Endothelial cell of umbilical vein (primary cell): ENCODE results near the gene DCAF10. TPM values are rescaled to one million over a fixed set of nuclear protein-coding genes. Genes with fewer than 3 reads are reported as not detected.

ENCODE experiments used
- BruUV-seq: library from RNA; stranded (reverse); fragments of 400-500 nt; replicated peaks from 2 replicates; lab custom pipeline; 2021; lab: Mats Ljungman, UMichigan
- CTCF ChIA-PET: fragments of 300-600, 350-600 bp; sonication (Branson Sonifier 250); formaldehyde crosslinking; loops from one replicate; lab custom pipeline; 2021; ENCODE audit warnings: antibody characterized with exemption, inconsistent platforms; lab: Charles Lee
- POLR2A ChIA-PET: fragments of 300-600, 350-600 bp; sonication (Branson Sonifier 250); formaldehyde crosslinking; loops from one replicate; lab custom pipeline; 2021; ENCODE audit warnings: antibody characterized with exemption, inconsistent platforms; lab: Charles Lee
- DNase-seq: peaks from one replicate; pipeline ENCODE4 v3.0.0-alpha.2; 2011; ENCODE audit warnings: low read depth, low spot score
- FAIRE-seq: peaks from 2 replicates; lab custom pipeline; 2011; peaks lifted over from hg19 to GRCh38; lab: Jason Lieb, UNC
- H2AFZ ChIP-seq: 2 replicates; pipeline ENCODE4 v1.6.0; 2012; ENCODE audit warnings: low read depth, low read length, control low read depth, inconsistent platforms
- H3K27ac ChIP-seq: 2 replicates; pipeline ENCODE4 v1.5.1; 2011; ENCODE audit warnings: low read depth, mild to moderate bottlenecking, control low read depth, low read length, moderate library complexity; ENCODE audit not compliant: insufficient read depth
- H3K27me3 ChIP-seq, 2 experiments: 2 replicates each; pipeline versions ENCODE4 v1.6.0 to v1.6.1; 2011; ENCODE audit warnings: low read length in 2 of 2, mixed read lengths in 1 of 2; ENCODE audit not compliant: control insufficient read depth in 2 of 2, insufficient read depth in 2 of 2
- H3K36me3 ChIP-seq, 2 experiments: 2 replicates in 1 of 2; 3 replicates in 1 of 2; pipeline ENCODE4 v1.5.1; 2011; ENCODE audit warnings: low read length in 2 of 2, mild to moderate bottlenecking in 1 of 2, moderate library complexity in 1 of 2; ENCODE audit not compliant: control insufficient read depth in 2 of 2, insufficient read depth in 2 of 2; ENCODE audit errors: extremely low read depth in 1 of 2
- H3K4me1 ChIP-seq: 3 replicates; pipeline ENCODE4 v1.5.1; 2011; ENCODE audit warnings: mild to moderate bottlenecking, low read length; ENCODE audit not compliant: control insufficient read depth, insufficient read depth; ENCODE audit errors: extremely low read depth
- H3K4me2 ChIP-seq: 2 replicates; pipeline ENCODE4 v1.6.1; 2011; ENCODE audit warnings: low read length, control low read depth, mixed read lengths; ENCODE audit not compliant: insufficient read depth
- H3K4me3 ChIP-seq, 3 experiments: fragments of 200-600 bp in 1 of 3; sonication (generic), shearing (Covaris generic) in 1 of 3; replicated peaks in 1 of 3; 2 replicates each; pipeline ENCODE4 v1.5.1; 2011 to 2016; ENCODE audit warnings: control low read depth in 3 of 3, low read length in 3 of 3, mild to moderate bottlenecking in 2 of 3, inconsistent platforms in 1 of 3, low read depth in 1 of 3, moderate library complexity in 1 of 3; ENCODE audit not compliant: insufficient read depth in 1 of 3
- H3K79me2 ChIP-seq: 2 replicates; pipeline ENCODE4 v1.6.0; 2012; ENCODE audit warnings: low read length, inconsistent platforms; ENCODE audit not compliant: control insufficient read depth, insufficient read depth
- H3K9ac ChIP-seq: replicated peaks from 2 replicates; pipeline ENCODE3; 2011; ENCODE audit warnings: low read length, control low read depth; ENCODE audit not compliant: insufficient read depth; ENCODE audit errors: extremely low read depth
- H3K9me1 ChIP-seq: replicated peaks from 3 replicates; pipeline ENCODE4 v1.6.0; 2011; ENCODE audit warnings: mild to moderate bottlenecking, low read length; ENCODE audit not compliant: control insufficient read depth, insufficient read depth; ENCODE audit errors: extremely low read depth
- H3K9me3 ChIP-seq: replicated peaks from 2 replicates; pipeline ENCODE4 v1.5.1; 2012; ENCODE audit warnings: low read length, inconsistent platforms; ENCODE audit not compliant: control insufficient read depth, insufficient read depth
- H4K20me1 ChIP-seq: replicated peaks from 2 replicates; pipeline ENCODE3; 2011; ENCODE audit warnings: mild to moderate bottlenecking, low read length; ENCODE audit not compliant: control insufficient read depth, insufficient read depth; ENCODE audit errors: extremely low read depth
- CTCF ChIP-seq, 2 donors: IDR thresholded peaks; 1 replicate in 1 of 2; 2 replicates in 1 of 2; pipeline ENCODE4 v1.5.1; 2011; ENCODE audit warnings: low read length in 2 of 2, mild to moderate bottlenecking in 2 of 2, moderate library complexity in 2 of 2, control low read depth in 1 of 2, inconsistent platforms in 1 of 2, low read depth in 1 of 2; ENCODE audit not compliant: insufficient read depth in 1 of 2; ENCODE audit errors: extremely low read depth in 1 of 2
- EZH2 ChIP-seq: IDR thresholded peaks from 2 replicates; pipeline ENCODE4 v1.6.1; 2012; ENCODE audit warnings: borderline replicate concordance, low read depth, mild to moderate bottlenecking, moderate library complexity, low read length, inconsistent platforms; ENCODE audit not compliant: severe bottlenecking
- FOS ChIP-seq: IDR thresholded peaks from 2 replicates; pipeline ENCODE4 v1.6.1; 2011; ENCODE audit warnings: mild to moderate bottlenecking, low read length, moderate library complexity, borderline replicate concordance; ENCODE audit not compliant: insufficient read depth
- GATA2 ChIP-seq: IDR thresholded peaks from 2 replicates; pipeline ENCODE4 v1.7.0; 2011; ENCODE audit warnings: low read depth, mild to moderate bottlenecking, moderate library complexity, mixed read lengths, low read length; ENCODE audit not compliant: insufficient read length, insufficient read depth
- JUN ChIP-seq: IDR thresholded peaks from 2 replicates; pipeline ENCODE4 v1.6.1; 2011; ENCODE audit warnings: borderline replicate concordance, low read depth; ENCODE audit not compliant: insufficient read length, insufficient read depth
- MAX ChIP-seq: IDR thresholded peaks from 2 replicates; pipeline ENCODE4 v1.6.1; 2011; ENCODE audit not compliant: insufficient read depth, insufficient read length
- MYC ChIP-seq: IDR thresholded peaks from one replicate; pipeline ENCODE4 v1.6.1; 2011; ENCODE audit warnings: mild to moderate bottlenecking, low read depth, low read length
- POLR2A ChIP-seq: IDR thresholded peaks from 2 replicates; pipeline ENCODE4 v1.6.1; 2012; ENCODE audit warnings: low read depth, mild to moderate bottlenecking, control low read depth, low read length
- POLR2AphosphoS5 ChIP-seq: IDR thresholded peaks from 2 replicates; pipeline ENCODE4 v1.6.1; 2012; ENCODE audit warnings: low read depth, mild to moderate bottlenecking, control low read depth, low read length, moderate library complexity; ENCODE audit not compliant: insufficient read depth
- dilution Hi-C: fragments of 300-500 bp; cut with MboI; formaldehyde crosslinking; loops from one replicate; pipeline ENCODE4 v1.15.0; 2019; ENCODE audit warnings: low sequenced_read_pairs; ENCODE audit not compliant: extremely low pct_ligation_motif_present
- intact Hi-C: fragments of 100-400 bp; cut with micrococcal nuclease; formaldehyde crosslinking; loops from one replicate; pipeline ENCODE4 v1.10.0; 2022
- polyA plus RNA-seq, 4 experiments: library from polyadenylated mRNA; depleted of rRNA in 3 of 4; stranded (reverse) in 3 of 4; unstranded in 1 of 4; fragments of >200 nt; gene quantifications; 2 replicates each; pipeline versions ENCODE4 v1.2.1 to v1.2.3, GENCODE V29; 2011 to 2012; ENCODE audit warnings: missing spikeins in 1 of 4
- total RNA-seq: library from RNA; stranded (reverse); gene quantifications from 2 replicates; pipeline ENCODE4 v1.2.3, GENCODE V29; 2021

Gene DCAF10
- total and polyA plus RNA-seq, 2 donors (not counting 3 experiments of a cell fraction or from before 2014, with no cell fraction given), result 13.1 to 21.5 TPM

- FAIRE-seq (peak; percentile 91), DNase-seq (peak; percentile 84)
- H3K9ac ChIP-seq, result no peak overlapping the region
- no TSS peak for BruUV-seq
- no peaks in the 10 kb centered on the region for H3K27me3 ChIP-seq
- peaks cover 0 to 2% of the 10 kb centered on the region in 2 experiments for H3K36me3 ChIP-seq
- TF ChIP-seq JUN (no peak), CTCF (IDR thresholded peaks at IDR 0.05; ENCODE audit: extremely low read depth in 1 of 2, insufficient read depth in 1 of 2, low read depth in 1 of 2, low read length in 2 of 2) (peak; percentile 89 to 92)
- H3K4me1 ChIP-seq, result peaks cover 17% of the 10 kb centered on the region
- dilution Hi-C loops (no loop called here), intact Hi-C loops (loop anchor here (1.0 kb wide), 4 partner anchors 156 to 520 kb away; partner anchors contain the start of gene SHB)
- no peaks in the 10 kb centered on the region for H3K79me2 ChIP-seq
- H3K4me2 ChIP-seq, result no peak overlapping the region
- CTCF ChIA-PET, result interaction anchor here (0.6 to 7.3 kb wide), 71 partner anchors 9 to 520 kb away, joined by 3 to 130 read pairs (median 6); partner anchors contain the start of gene SHB
- H2AFZ ChIP-seq, result no peak overlapping the region
- H3K9me1 ChIP-seq, result no peaks in the 10 kb centered on the region
- no peaks in the 10 kb centered on the region for H4K20me1 ChIP-seq
- H3K27ac ChIP-seq, result no peak overlapping the region
- H3K4me3 ChIP-seq, result no peak overlapping the region
- no peaks in the 10 kb centered on the region for H3K9me3 ChIP-seq
- POLR2A ChIA-PET, result interaction anchor here (0.6 to 1.0 kb wide), 2 partner anchors 154 to 334 kb away, joined by 4 read pairs; no protein-coding TSS in a partner anchor
Observed at GRCh38 chr9:37913480-37914153, 113.0 kb downstream of the DCAF10 start.

- Histone ChIP-seq H3K4me3 (no peak overlapping the region), H3K4me2 (no peak overlapping the region), H3K9me3 (no peaks in the 10 kb centered on the region), H3K79me2 (no peaks in the 10 kb centered on the region), H2AFZ (no peak overlapping the region), H4K20me1 (no peaks in the 10 kb centered on the region), H3K9ac (no peak overlapping the region), H3K27me3 (no peaks in the 10 kb centered on the region), H3K27ac (no peak overlapping the region), H3K9me1 (no peaks in the 10 kb centered on the region), H3K36me3 (peaks cover 0 to 2% of the 10 kb centered on the region in 2 experiments), H3K4me1 (peaks cover 17% of the 10 kb centered on the region)
- no peak for TF ChIP-seq CTCF (IDR thresholded peaks at IDR 0.05; ENCODE audit: extremely low read depth in 1 of 2, insufficient read depth in 1 of 2, low read depth in 1 of 2, low read length in 2 of 2)
- TF ChIP-seq MYC, result no peak
- TF ChIP-seq JUN, result no peak
- no peak for TF ChIP-seq EZH2
- no peak for TF ChIP-seq FOS
- TF ChIP-seq MAX, result no peak
- no peak for TF ChIP-seq POLR2A
- TF ChIP-seq GATA2, result no peak
- TF ChIP-seq POLR2AphosphoS5, result no peak
- no peak for DNase-seq
- FAIRE-seq, result no peak
- dilution Hi-C loops (no loop called here), intact Hi-C loops (no loop called here)
- BruUV-seq, result no TSS peak
- ChIA-PET POLR2A (interaction anchor here (0.6 to 1.0 kb wide), 2 partner anchors 153 to 335 kb away, joined by 4 read pairs; no protein-coding TSS in a partner anchor), CTCF (interaction anchor here (0.6 to 7.3 kb wide), 63 partner anchors 9 to 519 kb away, joined by 3 to 130 read pairs (median 6); partner anchors contain the start of gene SHB)
Observed at GRCh38 chr9:37914154-37914551, 113.6 kb downstream of the DCAF10 start.
